ENCODE measurements around the gene AFP.

AFP gene

GRCh38 chr4:73448448-73449203, 12.6 kb downstream of the AFP start:
- no peaks in the 10 kb centered on the region for H3K79me2 ChIP-seq (ENCODE audit: insufficient read depth, low read length)
- no peak for DNase-seq
- H3K27ac ChIP-seq (ENCODE audit: low read length) = no peak overlapping the region
- TF ChIP-seq CTCF (IDR thresholded peaks at IDR 0.05; ENCODE audit: borderline replicate concordance, extremely low read depth, low read length, poor library complexity, severe bottlenecking) = no peak
- no peak for TF ChIP-seq EZH2 (IDR thresholded peaks at IDR 0.05; ENCODE audit: borderline replicate concordance, low read depth, low read length, severe bottlenecking)
- H4K20me1 ChIP-seq (ENCODE audit: insufficient read depth, low read length) = no peaks in the 10 kb centered on the region
- H3K4me1 ChIP-seq (ENCODE audit: insufficient read depth, low read length) = no peaks in the 10 kb centered on the region
- no peaks in the 10 kb centered on the region for H3K36me3 ChIP-seq (ENCODE audit: insufficient read depth, low read length)
- H3K4me3 ChIP-seq (ENCODE audit: low read depth in 1 of 2, low read length in 2 of 2) = no peak overlapping the region
- no peaks in the 10 kb centered on the region for H3K27me3 ChIP-seq (ENCODE audit: insufficient read depth, low read length, poor library complexity)
- H2AFZ ChIP-seq (ENCODE audit: low read depth, low read length) = no peak overlapping the region
- no peak overlapping the region for H3K4me2 ChIP-seq (ENCODE audit: insufficient read depth, low read length)
- no peaks in the 10 kb centered on the region for H3K9me3 ChIP-seq (ENCODE audit: insufficient read depth, low read length, severe bottlenecking)
- H3K9ac ChIP-seq (ENCODE audit: low read depth, low read length) = no peak overlapping the region
- no peak for ATAC-seq (ENCODE audit: insufficient read depth, low read depth)

- no peak overlapping the region for H3K27ac ChIP-seq (ENCODE audit: low read length)
- no peak overlapping the region for H2AFZ ChIP-seq (ENCODE audit: low read depth, low read length)
- no peaks in the 10 kb centered on the region for H3K79me2 ChIP-seq (ENCODE audit: insufficient read depth, low read length)
- no peaks in the 10 kb centered on the region for H3K27me3 ChIP-seq (ENCODE audit: insufficient read depth, low read length, poor library complexity)
- no peak for DNase-seq
- H3K36me3 ChIP-seq (ENCODE audit: insufficient read depth, low read length) = no peaks in the 10 kb centered on the region
- no peak for ATAC-seq (ENCODE audit: insufficient read depth, low read depth)
- H3K4me2 ChIP-seq (ENCODE audit: insufficient read depth, low read length) = no peak overlapping the region
- no peaks in the 10 kb centered on the region for H4K20me1 ChIP-seq (ENCODE audit: insufficient read depth, low read length)
- H3K4me3 ChIP-seq (ENCODE audit: low read depth in 1 of 2, low read length in 2 of 2) = no peak overlapping the region
- H3K9ac ChIP-seq (ENCODE audit: low read depth, low read length) = no peak overlapping the region
- no peaks in the 10 kb centered on the region for H3K4me1 ChIP-seq (ENCODE audit: insufficient read depth, low read length)
- no peak for TF ChIP-seq CTCF (IDR thresholded peaks at IDR 0.05; ENCODE audit: borderline replicate concordance, extremely low read depth, low read length, poor library complexity, severe bottlenecking)
- no peak for TF ChIP-seq EZH2 (IDR thresholded peaks at IDR 0.05; ENCODE audit: borderline replicate concordance, low read depth, low read length, severe bottlenecking)
- H3K9me3 ChIP-seq (ENCODE audit: insufficient read depth, low read length, severe bottlenecking) = no peaks in the 10 kb centered on the region
Observed at GRCh38 chr4:73450398-73451004, 14.5 kb downstream of the AFP start.

- no peak for TF ChIP-seq CTCF (IDR thresholded peaks at IDR 0.05; ENCODE audit: borderline replicate concordance, extremely low read depth, low read length, poor library complexity, severe bottlenecking)
- no peak for TF ChIP-seq EZH2 (IDR thresholded peaks at IDR 0.05; ENCODE audit: borderline replicate concordance, low read depth, low read length, severe bottlenecking)
- Histone ChIP-seq H3K27me3 (ENCODE audit: insufficient read depth, low read length, poor library complexity) (no peaks in the 10 kb centered on the region), H3K4me2 (ENCODE audit: insufficient read depth, low read length) (no peak overlapping the region), H3K27ac (ENCODE audit: low read length) (no peak overlapping the region), H2AFZ (ENCODE audit: low read depth, low read length) (no peak overlapping the region), H3K4me3 (ENCODE audit: low read depth in 1 of 2, low read length in 2 of 2) (no peak overlapping the region), H3K9ac (ENCODE audit: low read depth, low read length) (no peak overlapping the region), H3K79me2 (ENCODE audit: insufficient read depth, low read length) (no peaks in the 10 kb centered on the region), H4K20me1 (ENCODE audit: insufficient read depth, low read length) (no peaks in the 10 kb centered on the region), H3K9me3 (ENCODE audit: insufficient read depth, low read length, severe bottlenecking) (no peaks in the 10 kb centered on the region), H3K36me3 (ENCODE audit: insufficient read depth, low read length) (no peaks in the 10 kb centered on the region), H3K4me1 (ENCODE audit: insufficient read depth, low read length) (no peaks in the 10 kb centered on the region)
- DNase-seq = no peak
- ATAC-seq (ENCODE audit: insufficient read depth, low read depth) = no peak
Observed at GRCh38 chr4:73451404-73451803, 15.4 kb downstream of the AFP start.
